HepG2 (cell line): ENCODE results near the gene SND1. TPM values are rescaled to one million over a fixed set of nuclear protein-coding genes. Genes with fewer than 3 reads are reported as not detected.

Experiments
- ATAC-seq: fragments of 200-7000 bp; cut with Tn5 transposase; 3 replicates; pipeline ENCODE4 v1.9.1; 2020; ENCODE audit warnings: mild to moderate bottlenecking, moderate library complexity
- BruUV-seq: library from RNA; stranded (reverse); fragments of 400-500 nt; replicated peaks from 2 replicates; lab custom pipeline; 2021; lab: Mats Ljungman, UMichigan
- CTCF ChIA-PET: fragments of 300-600 bp; formaldehyde crosslinking; extraction: SDS; loops from one replicate; lab custom pipeline; 2021; ENCODE audit warnings: low total read pairs, inconsistent platforms, low intra/inter-chr PET ratio; lab: Yijun Ruan, JAX
- POLR2A ChIA-PET: fragments of 350-600 bp; sonication (Branson Sonifier 250); formaldehyde crosslinking; loops from one replicate; lab custom pipeline; 2020; ENCODE audit warnings: antibody characterized with exemption, inconsistent platforms; lab: Yijun Ruan, JAX
- DNase-seq: peaks from one replicate; pipeline ENCODE4 v3.0.0-alpha.2; 2015; ENCODE audit warnings: low spot score
- FAIRE-seq: peaks from 3 replicates; lab custom pipeline; 2011; peaks lifted over from hg19 to GRCh38; lab: Jason Lieb, UNC
- H2AFZ ChIP-seq: one replicate; pipeline ENCODE4 v1.6.1; 2011; ENCODE audit warnings: low read length, inconsistent platforms
- H3K27ac ChIP-seq: fragments of 300-600 bp; 3 replicates; pipeline ENCODE4 v1.8.0; 2011; ENCODE audit warnings: mixed run types, mild to moderate bottlenecking, mixed read lengths, low read length, inconsistent platforms; ENCODE audit not compliant: insufficient read depth; ENCODE audit errors: extremely low read length
- H3K27me3 ChIP-seq, 2 experiments: fragments of 200-600 bp in 1 of 2; 2 replicates in 1 of 2; 3 replicates in 1 of 2; pipeline versions ENCODE4 v1.6.0 to v1.8.0; 2011; ENCODE audit warnings: low read length in 2 of 2, mild to moderate bottlenecking in 2 of 2, moderate library complexity in 2 of 2, inconsistent platforms in 1 of 2; ENCODE audit not compliant: insufficient read depth in 2 of 2, control insufficient read depth in 1 of 2
- H3K36me3 ChIP-seq, 2 experiments: fragments of 200-600 bp in 1 of 2; replicated peaks in 1 of 2; 2 replicates in 1 of 2; 3 replicates in 1 of 2; pipeline versions ENCODE4 v1.5.1 to v1.8.0; 2011; ENCODE audit warnings: low read length in 2 of 2, inconsistent platforms in 1 of 2; ENCODE audit not compliant: insufficient read depth in 2 of 2, control insufficient read depth in 1 of 2
- H3K4me1 ChIP-seq: 2 replicates; pipeline ENCODE4 v1.5.1; 2012; ENCODE audit warnings: low read length, inconsistent platforms; ENCODE audit not compliant: insufficient read depth
- H3K4me2 ChIP-seq: 2 replicates; pipeline ENCODE4 v1.6.0; 2011; ENCODE audit warnings: low read depth, low read length, inconsistent platforms
- H3K4me3 ChIP-seq, 3 experiments: fragments of 200-600 bp in 1 of 3; sonication (generic), shearing (Covaris generic) in 1 of 3; replicated peaks in 1 of 3; 2 replicates each; pipeline ENCODE4 v1.5.1; 2011 to 2016; ENCODE audit warnings: low read length in 3 of 3, inconsistent platforms in 2 of 3, low read depth in 2 of 3, mild to moderate bottlenecking in 2 of 3, control low read depth in 1 of 3, mixed read lengths in 1 of 3; ENCODE audit not compliant: insufficient read depth in 1 of 3
- H3K79me2 ChIP-seq: one replicate; pipeline ENCODE4 v1.6.1; 2011; ENCODE audit warnings: low read length, inconsistent platforms; ENCODE audit not compliant: insufficient read depth
- H3K9ac ChIP-seq: 2 replicates; pipeline ENCODE4 v1.6.0; 2011; ENCODE audit warnings: mild to moderate bottlenecking, low read depth, low read length, inconsistent platforms; ENCODE audit not compliant: insufficient read depth
- H3K9me3 ChIP-seq: 2 replicates; pipeline ENCODE4 v1.5.1; 2012; ENCODE audit warnings: mild to moderate bottlenecking, low read length
- H4K20me1 ChIP-seq: 2 replicates; pipeline ENCODE4 v1.6.0; 2011; ENCODE audit warnings: inconsistent platforms, mild to moderate bottlenecking, low read length, moderate library complexity; ENCODE audit not compliant: insufficient read depth
- AHR ChIP-seq: IDR thresholded peaks from 2 replicates; pipeline ENCODE4 v1.6.1; 2018; ENCODE audit warnings: missing genetic modification reagents, missing compliant biosample characterization
- CCDC6 ChIP-seq: sonication (generic); formaldehyde crosslinking; IDR thresholded peaks from 2 replicates; pipeline ENCODE4 v1.8.1; 2022; ENCODE audit warnings: mild to moderate bottlenecking, missing genetic modification reagents, moderate library complexity
- FOXA3 ChIP-seq: IDR thresholded peaks from 2 replicates; pipeline ENCODE4 v1.6.1; 2016; ENCODE audit warnings: missing genetic modification reagents, missing compliant biosample characterization
- GTF3A ChIP-seq: sonication (generic); formaldehyde crosslinking; conservative IDR thresholded peaks from 2 replicates; pipeline ENCODE4 v1.4.0; 2020; ENCODE audit warnings: mild to moderate bottlenecking, missing genetic modification reagents
- HIC2 ChIP-seq: sonication (generic); formaldehyde crosslinking; IDR thresholded peaks from 2 replicates; pipeline ENCODE4 v1.9.0; 2022; ENCODE audit warnings: low read depth, missing genetic modification reagents
- MIXL1 ChIP-seq: IDR thresholded peaks from 2 replicates; pipeline ENCODE4 v1.6.1; 2016
- MXD3 ChIP-seq: IDR thresholded peaks from 2 replicates; pipeline ENCODE4 v1.6.1; 2016; ENCODE audit warnings: mild to moderate bottlenecking, missing biosample characterization, missing genetic modification reagents
- NFAT5 ChIP-seq: sonication (generic); formaldehyde crosslinking; IDR thresholded peaks from 2 replicates; pipeline ENCODE4 v1.4.0; 2020; ENCODE audit warnings: missing genetic modification reagents
- PRDM4 ChIP-seq: sonication (generic); formaldehyde crosslinking; IDR thresholded peaks from 2 replicates; pipeline ENCODE4 v1.9.0; 2021; ENCODE audit warnings: missing genetic modification reagents, borderline replicate concordance
- RXRA ChIP-seq: sonication (generic); formaldehyde crosslinking; IDR thresholded peaks from 2 replicates; pipeline ENCODE4 v1.5.1; 2020; ENCODE audit warnings: missing genetic modification reagents
- SCMH1 ChIP-seq: sonication (generic); formaldehyde crosslinking; IDR thresholded peaks from 2 replicates; pipeline ENCODE4 v1.9.0; 2021; ENCODE audit warnings: missing genetic modification reagents, mild to moderate bottlenecking, borderline replicate concordance
- SP2 ChIP-seq: sonication (generic); formaldehyde crosslinking; IDR thresholded peaks from 2 replicates; pipeline ENCODE4 v1.5.1; 2020; ENCODE audit warnings: mild to moderate bottlenecking, missing genetic modification reagents
- TEAD3 ChIP-seq: optimal IDR thresholded peaks from 2 replicates; pipeline ENCODE3; 2016; ENCODE audit warnings: borderline replicate concordance
- TRIM24 ChIP-seq: sonication (generic); formaldehyde crosslinking; IDR thresholded peaks from 2 replicates; pipeline ENCODE4 v1.8.0; 2022; ENCODE audit warnings: mild to moderate bottlenecking, missing genetic modification reagents
- ZFY ChIP-seq: sonication (generic); formaldehyde crosslinking; IDR thresholded peaks from 2 replicates; pipeline ENCODE4 v1.4.0; 2020; ENCODE audit warnings: missing genetic modification reagents
- ZMAT5 ChIP-seq: sonication (generic); formaldehyde crosslinking; IDR thresholded peaks from 2 replicates; pipeline ENCODE4 v1.5.0; 2020; ENCODE audit warnings: mild to moderate bottlenecking, low read depth, missing genetic modification reagents, borderline replicate concordance
- ZNF709 ChIP-seq: sonication (generic); formaldehyde crosslinking; IDR thresholded peaks from 2 replicates; pipeline ENCODE4 v1.5.0; 2020; ENCODE audit warnings: mild to moderate bottlenecking, missing genetic modification reagents
- WGBS: methylation state at CpG from one replicate; pipeline ENCODE4 v1.1.6; 2017; ENCODE audit warnings: low lambda C conversion rate; 5-methylcytosine and 5-hydroxymethylcytosine counted together
- in situ Hi-C: cut with HindIII; loops from 2 replicates; pipeline ENCODE4 v1.10.0; 2017; ENCODE audit warnings: low pct_unique_long_range_greater_than_20kb; ENCODE audit not compliant: extremely low pct_ligation_motif_present
- intact Hi-C: fragments of 100-400 bp; cut with micrococcal nuclease; formaldehyde crosslinking; loops from one replicate; pipeline ENCODE4 v1.10.0; 2022; ENCODE audit not compliant: unreplicated experiment
- polyA plus RNA-seq, 8 experiments: library from polyadenylated mRNA; depleted of rRNA in 3 of 8; stranded (reverse) in 7 of 8; unstranded in 1 of 8; fragments of >200 nt; fragmentation: Illumina TruSeq in 4 of 8; extraction: Trizol in 4 of 8; gene quantifications; 2 replicates each; pipeline versions ENCODE4 v1.2.1 to v1.2.3, GENCODE V29; 2011 to 2016; ENCODE audit warnings: low read depth in 4 of 8, missing spikeins in 1 of 8, mixed read lengths in 1 of 8; ENCODE audit not compliant: insufficient read depth in 1 of 8
- total RNA-seq, 5 experiments: library from RNA; depleted of rRNA; stranded (reverse); fragments of >200 nt; fragmentation: Illumina TruSeq; extraction: Trizol; gene quantifications; 2 replicates each; pipeline ENCODE4 v1.2.3, GENCODE V29; 2016; ENCODE audit warnings: low read depth in 1 of 5

The SND1 gene
- total and polyA plus RNA-seq, 2 of the 13 experiments (the other 11 are each of a cell fraction or from before 2014, with no cell fraction given), result 110 to 182 TPM

DNA sequence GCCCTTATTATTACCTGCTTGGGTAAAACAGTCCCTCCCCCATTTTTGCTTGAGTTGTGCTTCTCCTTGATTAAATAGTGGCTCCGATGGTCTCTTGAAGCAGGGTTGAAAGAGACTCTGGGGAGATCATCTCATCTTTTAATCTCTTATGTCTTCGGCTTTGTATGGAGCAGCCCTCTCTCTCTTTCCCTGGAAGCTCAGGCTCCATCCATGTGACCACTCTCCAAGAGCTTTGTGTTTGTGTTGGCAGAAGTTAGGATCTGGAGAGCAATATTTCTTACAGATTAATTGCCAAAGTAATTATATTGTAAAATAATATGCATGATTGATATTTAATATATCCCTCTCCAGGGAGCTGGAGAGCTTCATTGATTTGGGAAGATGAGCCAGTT, 302.4 kb downstream of the SND1 start:
- H3K4me2 ChIP-seq, result no peak overlapping the region
- FAIRE-seq (no peak), DNase-seq (no peak), ATAC-seq (no peak)
- POLR2A ChIA-PET, result no interaction called here
- no peak overlapping the region for H3K27ac ChIP-seq
- no peak overlapping the region for H3K9ac ChIP-seq
- BruUV-seq, result no TSS peak
- peaks cover 8 to 66% of the 10 kb centered on the region in 2 experiments for H3K36me3 ChIP-seq
- 95% methylated on average over 2 of the region's 2 CpGs for WGBS
- H3K27me3 ChIP-seq, result no peaks in the 10 kb centered on the region
- TF ChIP-seq FOXA3 (no peak), ZFY (CRISPR knock-in tag) (no peak), SP2 (CRISPR knock-in tag) (no peak), HIC2 (CRISPR knock-in tag) (no peak), SCMH1 (no peak), NFAT5 (no peak), CCDC6 (no peak), MIXL1 (CRISPR knock-in tag) (no peak), ZNF709 (CRISPR knock-in tag) (no peak), MXD3 (CRISPR knock-in tag) (no peak), GTF3A (CRISPR knock-in tag) (no peak), TEAD3 (CRISPR knock-in tag) (no peak), AHR (CRISPR knock-in tag) (no peak), TRIM24 (no peak), PRDM4 (no peak), ZMAT5 (no peak), RXRA (no peak)
- no peaks in the 10 kb centered on the region for H4K20me1 ChIP-seq
- no peaks in the 10 kb centered on the region for H3K79me2 ChIP-seq
- in situ Hi-C loops, result no loop called here
- H2AFZ ChIP-seq, result no peak overlapping the region
- no peaks in the 10 kb centered on the region for H3K4me1 ChIP-seq
- no peak overlapping the region for H3K4me3 ChIP-seq
- CTCF ChIA-PET, result no interaction called here
- intact Hi-C loops, result no loop called here
- no peaks in the 10 kb centered on the region for H3K9me3 ChIP-seq
